Stomach (tissue), 19 donors: ENCODE measurements around the gene KRT13. TPM values are rescaled to one million over a fixed set of nuclear protein-coding genes. Genes with fewer than 3 reads are reported as not detected.

Experiments
- DNase-seq, 2 donors: peaks; one replicate each; pipeline versions ENCODE4 v3.0.0 to v3.0.0-alpha.2; 2013 to 2019
- H3K27ac ChIP-seq, 5 donors: fragments of 200-600 bp in 4 of 5; sonication (generic) in 4 of 5; one replicate each; pipeline ENCODE4 v1.5.1; 2013 to 2019; ENCODE audit warnings: mild to moderate bottlenecking in 1 of 5, moderate library complexity in 1 of 5
- H3K27me3 ChIP-seq, 3 donors: fragments of 200-600 bp; sonication (generic); one replicate each; pipeline ENCODE4 v1.5.1; 2017 to 2019; ENCODE audit warnings: mixed run types in 1 of 3
- H3K36me3 ChIP-seq, 4 donors: fragments of 200-600 bp; sonication (generic); 1 replicate in 3 of 4; 2 replicates in 1 of 4; pipeline ENCODE4 v1.5.1; 2016 to 2019
- H3K4me1 ChIP-seq, 4 donors: fragments of 200-600 bp; sonication (generic); one replicate each; pipeline ENCODE4 v1.5.1; 2016 to 2019
- H3K4me3 ChIP-seq, 4 donors: fragments of 200-600 bp; sonication (generic) in 3 of 4; one replicate each; pipeline ENCODE4 v1.5.1; 2016 to 2019; ENCODE audit warnings: mild to moderate bottlenecking in 1 of 4
- H3K9me3 ChIP-seq, 4 donors: fragments of 200-600 bp; sonication (generic); one replicate each; pipeline ENCODE4 v1.5.1; 2016 to 2019
- CTCF ChIP-seq, 7 experiments: fragments of 450-650 bp in 4 of 7; fragments of 200-600 bp in 3 of 7; sonication (generic) in 3 of 7; IDR thresholded peaks; one replicate each; pipeline ENCODE4 v1.5.1; 2016 to 2019; ENCODE audit warnings: antibody characterized with exemption in 7 of 7, control low read depth in 2 of 7, mild to moderate bottlenecking in 1 of 7
- EP300 ChIP-seq: sonication (generic); formaldehyde crosslinking; IDR thresholded peaks from one replicate; pipeline ENCODE4 v1.6.1; 2017; ENCODE audit warnings: antibody characterized with exemption
- POLR2A ChIP-seq, 4 donors: fragments of 450-650 bp; IDR thresholded peaks; one replicate each; pipeline ENCODE4 v1.6.1; 2016; ENCODE audit warnings: antibody characterized with exemption in 4 of 4, control low read depth in 2 of 4, mild to moderate bottlenecking in 1 of 4, moderate library complexity in 1 of 4
- POLR2AphosphoS5 ChIP-seq, 3 donors: sonication (generic); formaldehyde crosslinking; IDR thresholded peaks; one replicate each; pipeline ENCODE4 v1.6.1; 2016; ENCODE audit warnings: antibody characterized with exemption in 3 of 3
- WGBS, 5 donors: extraction: QIAGEN DNeasy Blood & Tissue Kit in 3 of 5; methylation state at CpG; one replicate each; pipeline versions ENCODE4 v1.1.5 to v1.1.7; 2013 to 2018; 5-methylcytosine and 5-hydroxymethylcytosine counted together
- intact Hi-C: fragments of 100-400 bp; cut with DNase I; formaldehyde crosslinking; loops from one replicate; pipeline ENCODE4 v1.15.1; 2023; ENCODE audit warnings: low total_unique reads
- long read RNA-seq, 10 donors: transcript quantifications; one replicate each; lab custom pipeline, GENCODE V29; 2026
- polyA plus RNA-seq, 3 donors: library from polyadenylated mRNA; stranded (reverse); fragments of 200-250 nt; gene quantifications; one replicate each; pipeline ENCODE4 v1.2.3, GENCODE V29; 2013
- total RNA-seq, 5 donors: library from RNA; depleted of rRNA; stranded (reverse); fragments of >200 nt; gene quantifications; one replicate each; pipeline versions ENCODE4 v1.1.0 to v1.2.3, GENCODE V29; 2014 to 2016
- donor health status: healthy with polysubstance abuse.
- donor health status: Bipolar disorder and iron deficiency.
- donor health status: healthy.

The KRT13 gene
- total RNA-seq (10 to 100 TPM in 2 of 5 donors, 1 to 10 TPM in 2, not detected in 1; 2.2 to 43.8 (median 11.1) TPM), polyA plus RNA-seq (over 10,000 TPM in 1 of 3 donors, 10 to 100 TPM in 1, 1 to 10 TPM in 1; 1.1 to 12,460 (median 41.1) TPM)
- long read RNA-seq, donor 1, result 0 reads
- long read RNA-seq, donor 2, result 0 reads
- long read RNA-seq, donor 3, result 0 reads
- long read RNA-seq, donor 4, result 0 reads
- long read RNA-seq, donor 5, result 0 reads
- long read RNA-seq, donor 6, partial matches to known transcripts, result 0 of 2 reads
- long read RNA-seq, donor 6, other reads (novel, unspliced or antisense), result 0 of 2 reads
- long read RNA-seq, donor 7, result 0 reads
- long read RNA-seq, donor 8, result 0 reads
- long read RNA-seq, donor 9, result 0 reads
- long read RNA-seq, donor 10, result 0 reads

GRCh38 chr17:41505007-41505808, at the start of gene KRT13:
KRT13 (minus strand) TSS chr17:41505612; CDS start chr17:41505550, 62 bp downstream.
- TF ChIP-seq CTCF (IDR thresholded peaks at IDR 0.05) (no peak), POLR2A (IDR thresholded peaks at IDR 0.05) (no peak), POLR2AphosphoS5 (IDR thresholded peaks at IDR 0.05) (no peak), EP300 (no peak)
- intact Hi-C loops, result no loop called here
- DNase-seq, result no peak
- H3K36me3 ChIP-seq, result no peaks in the 10 kb centered on the region
- peaks cover 0 to 5% (median 0%) of the 10 kb centered on the region in 3 donors for H3K27me3 ChIP-seq
- no peak within 1 kb of the TSS for H3K4me3 ChIP-seq
- WGBS, 5 donors, result 79 to 90% (median 87%) methylated on average over 16 to 17 of the region's 17 CpGs
- no peak within 1 kb of the TSS for H3K27ac ChIP-seq
- H3K9me3 ChIP-seq, result no peaks in the 10 kb centered on the region
- peaks cover 0 to 1% (median 0%) of the 10 kb centered on the region in 4 donors for H3K4me1 ChIP-seq

- Histone ChIP-seq H3K9me3 (no peaks in the 10 kb centered on the region), H3K4me1 (peaks cover under 1 to 11% (median 4%) of the 10 kb centered on the region in 4 donors), H3K4me3 (no peak overlapping the region), H3K27ac (no peak overlapping the region), H3K27me3 (peaks cover 0 to 34% (median 7%) of the 10 kb centered on the region in 3 donors), H3K36me3 (no peaks in the 10 kb centered on the region)
- DNase-seq, result no peak
- TF ChIP-seq EP300, result no peak
- intact Hi-C loops, result no loop called here
- 67 to 82% (median 75%) methylated on average over 8 of the region's 8 CpGs for WGBS, 5 donors
Measured at GRCh38 chr17:41553987-41554680, 48.7 kb upstream of the KRT13 start.

GRCh38 chr17:41553176-41553575, 47.8 kb upstream of the KRT13 start:
- no peaks in the 10 kb centered on the region for H3K9me3 ChIP-seq
- H3K27ac ChIP-seq, result no peak overlapping the region
- 81 to 88% (median 82%) methylated on average over 4 of the region's 4 CpGs for WGBS, 5 donors
- intact Hi-C loops, result no loop called here
- DNase-seq, result no peak
- peaks cover 10 to 20% (median 14%) of the 10 kb centered on the region in 4 donors for H3K4me1 ChIP-seq
- H3K27me3 ChIP-seq, result peaks cover 0 to 33% (median 7%) of the 10 kb centered on the region in 3 donors
- no peak for TF ChIP-seq POLR2A (IDR thresholded peaks at IDR 0.05)
- no peak for TF ChIP-seq EP300
- no peak for TF ChIP-seq POLR2AphosphoS5 (IDR thresholded peaks at IDR 0.05)
- no peak for TF ChIP-seq CTCF (IDR thresholded peaks at IDR 0.05)
- H3K36me3 ChIP-seq, result no peaks in the 10 kb centered on the region
- no peak overlapping the region for H3K4me3 ChIP-seq

- intact Hi-C loops, result no loop called here
- H3K27me3 ChIP-seq, result peaks cover 0 to 31% (median 7%) of the 10 kb centered on the region in 3 donors
- H3K36me3 ChIP-seq, result no peaks in the 10 kb centered on the region
Measured at GRCh38 chr17:41552455-41552854, 47.0 kb upstream of the KRT13 start.

More at GRCh38 chr17:41552455-41552854, 47.0 kb upstream of the KRT13 start:
- H3K4me3 ChIP-seq, result no peak overlapping the region
- H3K9me3 ChIP-seq, result no peaks in the 10 kb centered on the region
- no peak for TF ChIP-seq EP300
- TF ChIP-seq POLR2AphosphoS5 (IDR thresholded peaks at IDR 0.05), result no peak
- no peak for TF ChIP-seq CTCF (IDR thresholded peaks at IDR 0.05)
- TF ChIP-seq POLR2A (IDR thresholded peaks at IDR 0.05), result no peak
- no peak for DNase-seq
- peaks cover 15 to 27% (median 21%) of the 10 kb centered on the region in 4 donors for H3K4me1 ChIP-seq
- 76 to 89% (median 84%) methylated on average over 5 of the region's 5 CpGs for WGBS, 5 donors
- H3K27ac ChIP-seq, result no peak overlapping the region
